Stimulated activated CD4-positive, alpha-beta T cell treated with anti-CD3 and anti-CD28 coated beads, Interleukin-2, amount 100 ng/mL, for 4 hours (primary cell): ENCODE results near the gene AAGAB.
"Not testable (repeated sequence)": the region's sequence is repeated elsewhere in the genome, so short reads cannot be mapped to it uniquely, and the experiment has no call there.

Experiments
- DNase-seq: peaks from one replicate; pipeline ENCODE4 v3.0.0-alpha.2; 2020; ENCODE audit warnings: low read depth

Gene AAGAB, protein sequence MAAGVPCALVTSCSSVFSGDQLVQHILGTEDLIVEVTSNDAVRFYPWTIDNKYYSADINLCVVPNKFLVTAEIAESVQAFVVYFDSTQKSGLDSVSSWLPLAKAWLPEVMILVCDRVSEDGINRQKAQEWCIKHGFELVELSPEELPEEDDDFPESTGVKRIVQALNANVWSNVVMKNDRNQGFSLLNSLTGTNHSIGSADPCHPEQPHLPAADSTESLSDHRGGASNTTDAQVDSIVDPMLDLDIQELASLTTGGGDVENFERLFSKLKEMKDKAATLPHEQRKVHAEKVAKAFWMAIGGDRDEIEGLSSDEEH

DNA sequence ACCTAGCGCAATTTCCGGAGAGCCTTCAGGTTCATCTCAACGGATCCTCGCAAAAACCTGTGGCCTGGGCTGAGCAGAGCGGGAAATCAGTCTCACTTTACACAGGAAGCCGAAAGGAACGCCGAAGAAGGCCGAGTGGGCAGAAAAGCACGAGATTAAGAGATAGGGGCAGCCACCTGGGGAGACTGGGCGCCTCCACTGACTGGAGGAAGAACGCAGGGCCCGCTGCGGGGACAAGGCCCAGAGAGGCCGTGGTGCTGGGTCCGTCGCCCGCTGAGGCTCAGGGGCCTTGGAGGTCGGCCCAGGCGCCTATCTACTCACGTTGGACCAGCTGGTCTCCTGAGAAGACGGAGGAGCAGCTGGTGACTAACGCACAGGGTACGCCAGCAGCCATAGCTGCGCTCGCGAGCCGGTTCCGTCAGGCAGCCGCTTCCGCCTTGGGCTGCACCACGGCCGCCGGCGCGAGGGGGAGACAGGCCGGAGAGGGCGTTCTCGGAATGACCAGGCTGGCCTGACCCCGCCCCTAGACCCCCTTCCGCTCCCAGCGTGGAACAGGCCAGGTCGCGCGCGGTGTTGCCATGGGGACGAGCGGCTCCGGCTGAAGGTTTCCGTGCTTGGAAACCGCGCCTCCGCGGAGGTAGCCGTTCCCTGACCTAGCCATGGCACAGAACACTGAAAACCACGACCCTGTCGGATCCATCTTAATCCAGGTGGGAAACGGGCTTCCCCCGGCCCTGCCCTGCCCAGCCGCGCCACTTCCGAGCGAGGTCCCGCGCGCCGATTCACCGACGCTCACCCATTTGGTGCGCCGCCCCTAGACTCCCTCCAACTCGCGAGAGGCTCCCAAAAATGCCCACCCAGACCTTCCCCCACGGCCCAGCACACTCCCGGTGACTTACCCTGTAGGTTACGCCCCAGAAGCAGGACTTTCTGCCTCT, at the start of gene AAGAB, which contains the start of gene IQCH:
Gene AAGAB, minus strand, starts transcription at position 424 of the 938 bp plus-strand sequence. Its CDS starts 30 bp downstream, at position 394.
Gene IQCH, plus strand, starts transcription at position 549 of the 938 bp plus-strand sequence. Its CDS starts 111 bp downstream, at position 660.
- peak; percentile 94 for DNase-seq

- DNase-seq, result no peak
These were observed 49.3 kb upstream of the AAGAB start for GRCh38 chr15:67303490-67304363.

- no peak for DNase-seq
These were observed 46.0 kb upstream of the AAGAB start for GRCh38 chr15:67300266-67301025.

GRCh38 chr15:67296684-67297083, 42.2 kb upstream of the AAGAB start:
- no peak for DNase-seq

GRCh38 chr15:67296188-67296587, 41.7 kb upstream of the AAGAB start:
- DNase-seq, result no peak

- no peak for DNase-seq
These were observed 35.9 kb upstream of the AAGAB start for GRCh38 chr15:67290319-67290718.

DNA sequence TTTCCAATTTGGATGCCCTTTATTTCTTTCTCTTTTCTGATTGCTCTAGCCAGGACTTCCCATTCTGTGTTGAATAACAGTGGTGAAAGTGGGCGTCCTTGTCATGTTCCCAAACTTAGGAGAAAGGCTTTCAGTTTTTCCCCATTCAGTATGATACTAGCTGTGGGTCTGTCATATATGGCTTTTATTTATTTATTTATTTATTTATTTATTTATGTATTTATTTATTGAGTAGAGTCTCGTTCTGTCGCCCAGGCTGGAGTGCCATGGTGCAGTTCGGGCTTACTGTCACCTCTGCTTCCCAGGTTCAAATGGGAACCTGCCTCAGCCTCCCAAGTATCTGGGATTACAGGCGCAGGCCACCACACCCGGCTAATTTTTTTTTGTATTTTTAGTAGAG, 31.9 kb upstream of the AAGAB start:
- DNase-seq, result not testable (repeated sequence)

DNA sequence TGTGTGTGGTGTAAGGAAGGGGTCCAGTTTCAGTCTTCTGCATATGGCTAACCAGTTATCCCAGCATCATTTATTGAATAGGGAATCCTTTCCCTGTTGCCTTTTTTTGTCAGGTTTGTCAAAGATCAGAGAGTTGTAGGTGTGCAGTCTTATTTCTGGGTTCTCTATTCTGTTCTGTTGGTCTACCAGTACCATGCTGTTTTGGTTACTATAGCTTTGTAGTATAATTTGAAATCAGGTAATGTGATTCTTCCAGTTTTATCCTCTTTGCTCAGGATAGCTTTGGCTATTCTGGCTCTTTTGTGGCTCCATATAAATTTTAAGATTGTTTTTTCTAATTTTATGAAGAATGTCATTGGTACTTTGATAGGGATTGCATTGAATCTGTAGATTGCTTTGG, 31.2 kb upstream of the AAGAB start:
- DNase-seq, result not testable (repeated sequence)

GRCh38 chr15:67281714-67282113, 27.3 kb upstream of the AAGAB start:
- DNase-seq, result no peak

DNA sequence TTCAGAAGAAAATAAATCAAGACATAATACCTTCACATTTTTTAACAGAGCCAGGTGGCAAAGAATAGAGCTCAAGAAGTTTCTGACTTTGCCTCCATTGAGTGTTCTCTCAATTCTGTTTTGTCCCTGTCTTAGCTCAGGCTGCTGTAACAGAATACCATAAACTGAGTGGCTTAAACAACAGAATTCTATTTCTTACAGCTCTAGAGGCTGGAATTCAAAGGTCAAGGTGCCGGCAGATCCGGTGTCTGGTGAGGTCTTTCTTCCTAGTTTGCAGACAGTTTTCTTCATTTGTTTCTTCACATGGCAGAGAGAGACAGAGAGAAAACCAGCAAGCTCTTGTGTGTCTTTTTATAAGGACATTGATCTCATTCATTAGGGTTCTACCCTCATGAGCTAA, 25.8 kb upstream of the AAGAB start:
- DNase-seq, result no peak

DNA sequence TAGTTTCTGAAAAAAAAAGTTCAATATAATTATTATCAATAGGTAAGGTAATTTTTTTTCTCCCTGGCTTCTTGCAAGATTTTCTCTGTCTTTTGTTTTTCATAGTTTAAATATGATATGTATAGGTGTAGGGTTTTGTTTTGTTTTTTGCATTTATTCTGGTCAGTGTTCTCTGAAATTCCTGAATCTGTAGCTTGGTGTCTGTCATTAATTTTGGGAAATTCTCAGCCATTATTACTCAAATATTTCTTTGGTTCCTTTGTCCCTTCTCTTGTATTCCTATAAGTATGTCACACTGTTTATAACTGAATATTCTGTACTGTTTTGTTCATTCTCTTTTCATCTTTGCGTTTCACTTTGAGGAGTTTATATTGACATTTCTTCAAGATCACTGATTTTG, 22.2 kb upstream of the AAGAB start:
- DNase-seq, result no peak

DNA sequence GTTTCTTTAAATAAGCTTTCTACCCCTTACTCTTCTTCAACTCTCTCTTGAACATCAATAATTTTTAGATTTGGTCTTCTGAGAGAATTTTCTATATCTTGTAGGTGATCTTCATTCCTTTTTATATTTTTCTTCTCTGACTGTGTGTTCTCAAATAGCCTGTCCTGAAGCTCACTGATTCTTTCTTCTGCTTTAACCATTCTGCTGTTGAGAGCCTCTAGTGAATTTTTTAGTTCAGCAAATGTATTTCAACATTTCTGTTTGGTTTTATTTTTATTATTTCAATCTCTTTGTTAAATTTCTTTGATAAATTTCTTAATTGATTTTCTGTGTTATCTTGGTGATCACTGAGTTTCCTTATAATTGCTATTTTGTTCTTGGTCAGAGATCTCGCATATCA, 19.8 kb upstream of the AAGAB start:
- no peak for DNase-seq

- DNase-seq, result no peak
These were observed 13.8 kb upstream of the AAGAB start for GRCh38 chr15:67267951-67268941.

- DNase-seq, result no peak
These were observed 13.0 kb upstream of the AAGAB start for GRCh38 chr15:67267440-67267839.

DNA sequence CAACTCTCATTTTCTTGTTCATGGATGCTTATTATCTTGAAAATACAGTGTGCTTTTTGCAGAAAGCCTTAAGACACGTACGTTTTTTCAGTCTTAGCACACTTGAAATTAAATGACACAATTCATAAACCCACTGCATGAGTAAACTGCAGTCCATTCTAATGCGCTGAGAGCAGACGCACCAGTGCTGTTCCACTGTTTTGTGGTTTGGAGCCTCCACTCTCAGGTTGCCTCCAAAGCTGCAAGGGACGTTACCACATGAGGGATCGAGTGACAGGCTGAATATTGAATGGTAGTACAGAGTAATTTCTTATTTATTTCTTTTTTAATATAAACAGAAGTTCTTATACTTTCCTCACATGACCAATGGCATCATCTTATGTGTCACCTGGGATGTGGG, 12.4 kb upstream of the AAGAB start:
- no peak for DNase-seq

GRCh38 chr15:67259806-67260205, 5.3 kb upstream of the AAGAB start:
- no peak for DNase-seq

GRCh38 chr15:67259379-67259778, 4.9 kb upstream of the AAGAB start:
- no peak for DNase-seq

GRCh38 chr15:67258412-67258811, 4.0 kb upstream of the AAGAB start:
- not testable (repeated sequence) for DNase-seq

GRCh38 chr15:67256051-67256450, 1.6 kb upstream of the AAGAB start:
- DNase-seq, result no peak
